ENCODE results near the gene MAST4.

DNA sequence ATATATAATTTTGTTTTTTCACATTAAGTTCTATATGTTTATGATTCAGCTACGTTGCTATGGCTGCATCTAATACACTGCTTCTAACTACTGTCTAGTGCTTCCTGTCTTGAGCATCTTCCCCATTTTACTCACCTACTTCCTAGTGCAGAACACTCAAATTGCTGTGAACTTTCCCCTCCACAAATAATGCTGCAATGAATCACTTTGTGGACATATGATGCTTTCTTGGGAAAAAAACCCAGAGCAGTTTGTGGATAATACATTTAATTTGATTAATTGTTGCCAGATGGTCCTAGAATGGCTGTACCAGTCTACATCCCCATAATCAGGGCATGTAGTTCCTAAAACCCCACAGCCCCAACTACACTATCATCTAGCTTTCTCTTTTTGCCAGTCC, 581.9 kb downstream of the MAST4 start:
- TF ChIP-seq, protein P1, sequence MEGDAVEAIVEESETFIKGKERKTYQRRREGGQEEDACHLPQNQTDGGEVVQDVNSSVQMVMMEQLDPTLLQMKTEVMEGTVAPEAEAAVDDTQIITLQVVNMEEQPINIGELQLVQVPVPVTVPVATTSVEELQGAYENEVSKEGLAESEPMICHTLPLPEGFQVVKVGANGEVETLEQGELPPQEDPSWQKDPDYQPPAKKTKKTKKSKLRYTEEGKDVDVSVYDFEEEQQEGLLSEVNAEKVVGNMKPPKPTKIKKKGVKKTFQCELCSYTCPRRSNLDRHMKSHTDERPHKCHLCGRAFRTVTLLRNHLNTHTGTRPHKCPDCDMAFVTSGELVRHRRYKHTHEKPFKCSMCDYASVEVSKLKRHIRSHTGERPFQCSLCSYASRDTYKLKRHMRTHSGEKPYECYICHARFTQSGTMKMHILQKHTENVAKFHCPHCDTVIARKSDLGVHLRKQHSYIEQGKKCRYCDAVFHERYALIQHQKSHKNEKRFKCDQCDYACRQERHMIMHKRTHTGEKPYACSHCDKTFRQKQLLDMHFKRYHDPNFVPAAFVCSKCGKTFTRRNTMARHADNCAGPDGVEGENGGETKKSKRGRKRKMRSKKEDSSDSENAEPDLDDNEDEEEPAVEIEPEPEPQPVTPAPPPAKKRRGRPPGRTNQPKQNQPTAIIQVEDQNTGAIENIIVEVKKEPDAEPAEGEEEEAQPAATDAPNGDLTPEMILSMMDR (IDR thresholded peaks at IDR 0.05; ENCODE audit: low read depth, low read length, missing input control) = no peak
- no peak for TF ChIP-seq TAF1 (conservative IDR thresholded peaks at IDR 0.05)
- no peak for TF ChIP-seq YY1 (IDR thresholded peaks at IDR 0.05)
- TF ChIP-seq JUND (IDR thresholded peaks at IDR 0.05) = no peak
- TF ChIP-seq, protein P2, sequence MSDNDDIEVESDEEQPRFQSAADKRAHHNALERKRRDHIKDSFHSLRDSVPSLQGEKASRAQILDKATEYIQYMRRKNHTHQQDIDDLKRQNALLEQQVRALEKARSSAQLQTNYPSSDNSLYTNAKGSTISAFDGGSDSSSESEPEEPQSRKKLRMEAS (IDR thresholded peaks at IDR 0.05) = no peak
- TF ChIP-seq, protein P3, sequence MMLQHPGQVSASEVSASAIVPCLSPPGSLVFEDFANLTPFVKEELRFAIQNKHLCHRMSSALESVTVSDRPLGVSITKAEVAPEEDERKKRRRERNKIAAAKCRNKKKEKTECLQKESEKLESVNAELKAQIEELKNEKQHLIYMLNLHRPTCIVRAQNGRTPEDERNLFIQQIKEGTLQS (IDR thresholded peaks at IDR 0.05) = no peak
- TF ChIP-seq RAD21 (IDR thresholded peaks at IDR 0.05) = no peak
- no peak for TF ChIP-seq NR2F2 (IDR thresholded peaks at IDR 0.05)
- TF ChIP-seq EGR1 (IDR thresholded peaks at IDR 0.05; ENCODE audit: low read depth in 2 of 2) = no peak

Measured in liver (tissue), 3 donors.